Esophagus squamous epithelium (tissue), 4 donors: ENCODE data around the gene MAPKAP1.

Experiments used
- CTCF ChIP-seq, 6 experiments: fragments of 450-650 bp in 4 of 6; fragments of 200-600 bp in 2 of 6; sonication (generic) in 2 of 6; IDR thresholded peaks; one replicate each; pipeline ENCODE4 v1.5.1; 2016 to 2019; ENCODE audit warnings: antibody characterized with exemption in 6 of 6, mild to moderate bottlenecking in 4 of 6, moderate library complexity in 4 of 6
- POLR2A ChIP-seq, 4 donors: fragments of 450-650 bp; IDR thresholded peaks; one replicate each; pipeline ENCODE4 v1.6.1; 2017; ENCODE audit warnings: antibody characterized with exemption in 4 of 4, mild to moderate bottlenecking in 4 of 4, moderate library complexity in 3 of 4

GRCh38 chr9:125674981-125675973, 31.7 kb downstream of the MAPKAP1 start:
- TF ChIP-seq POLR2A (IDR thresholded peaks at IDR 0.05) (no peak), CTCF (IDR thresholded peaks at IDR 0.05) (no peak)
